ENCODE data around the gene DRICH1. TPM values are rescaled to one million over a fixed set of nuclear protein-coding genes. Genes with fewer than 3 reads are reported as not detected.
"Not testable (repeated sequence)": the region's sequence is repeated elsewhere in the genome, so short reads cannot be mapped to it uniquely, and the experiment has no call there.

Gene DRICH1, protein sequence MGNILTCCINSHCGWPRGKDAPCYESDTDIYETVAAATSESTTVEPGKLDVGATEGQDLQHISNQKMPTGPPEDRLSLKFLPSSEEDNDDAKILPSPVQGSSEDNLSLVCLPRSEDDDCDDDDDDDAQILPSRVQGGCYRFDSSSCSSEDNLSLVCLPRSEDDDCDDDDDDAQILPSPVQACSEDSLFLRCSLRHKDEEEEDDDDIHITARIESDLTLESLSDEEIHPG
- total RNA-seq, result under 1 TPM; 0.22 to 0.47 (median 0.30) TPM

DNA sequence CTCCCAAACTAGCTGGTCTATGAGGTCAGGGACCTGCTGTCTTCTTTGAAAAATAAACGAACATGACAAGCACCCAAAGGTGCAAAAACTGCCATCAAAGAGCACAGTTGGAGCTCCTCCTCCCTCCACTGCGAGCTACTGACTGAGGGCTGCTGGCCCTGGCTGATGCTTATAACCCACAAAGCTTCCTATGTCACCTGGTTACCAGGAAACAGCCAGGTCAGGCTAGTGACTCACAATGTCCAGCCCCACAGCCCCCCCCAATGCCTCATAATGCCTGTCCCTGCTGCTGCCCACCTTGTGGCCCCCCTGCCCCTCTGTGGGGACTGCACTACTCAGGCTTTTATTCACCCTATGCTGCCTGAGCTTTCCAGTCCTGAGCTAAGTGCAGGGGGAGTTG is at the start of gene DRICH1:
Gene DRICH1, minus strand, starts transcription at position 144 of the 400 bp plus-strand sequence. CDS start 298 bp downstream, outside the sequence.
- no peaks in the 10 kb centered on the region for H3K4me1 Mint-ChIP-seq (ENCODE audit: low read depth)
- H3K27me3 Mint-ChIP-seq (ENCODE audit: low read depth), result no peaks in the 10 kb centered on the region
- H3K4me3 Mint-ChIP-seq, result no peak within 1 kb of the TSS
- DNase-seq (no peak), ATAC-seq (peak in 1 of 2 donors; percentile 18)
- no peaks in the 10 kb centered on the region for H3K9me3 Mint-ChIP-seq
- no peaks in the 10 kb centered on the region for H3K36me3 Mint-ChIP-seq (ENCODE audit: insufficient read depth)

DNA sequence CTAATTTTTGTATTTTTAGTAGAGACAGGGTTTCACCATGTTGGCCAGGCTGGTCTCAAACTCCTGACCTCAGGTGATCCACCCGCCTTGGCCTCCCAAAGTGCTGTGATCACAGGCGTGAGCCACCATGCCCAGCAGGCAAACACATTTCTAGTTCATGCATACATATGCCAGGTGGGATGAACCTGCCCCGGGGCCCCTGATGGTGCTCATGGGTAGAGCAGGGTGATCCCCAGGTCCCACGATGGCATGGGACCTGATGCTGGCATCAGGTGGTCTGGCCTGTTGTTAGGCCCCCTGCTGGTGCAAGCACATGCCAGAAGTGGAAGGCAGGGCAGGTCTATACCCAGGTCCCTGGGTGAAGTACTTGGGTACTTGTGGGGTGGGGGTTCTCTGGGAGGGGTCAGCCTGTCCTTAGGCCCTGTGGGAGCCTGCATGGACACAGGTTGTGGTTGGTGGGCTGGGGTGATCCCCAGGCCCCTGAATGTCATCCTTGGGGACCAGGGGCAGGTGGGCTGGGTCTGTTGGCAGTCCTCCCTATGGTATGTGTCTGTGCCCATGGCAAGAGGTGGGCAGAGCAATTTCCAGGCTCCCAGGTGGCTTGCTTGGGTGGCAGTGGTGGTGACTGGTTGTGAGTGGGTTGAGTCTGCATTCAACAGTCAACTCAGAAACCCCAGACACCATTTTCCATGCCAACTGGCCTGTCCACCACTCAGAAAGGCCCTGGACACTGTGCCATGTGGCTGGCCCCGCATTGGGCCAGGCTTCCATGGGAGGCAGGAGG is 49.1 kb upstream of the DRICH1 start:
- H3K4me3 Mint-ChIP-seq, result peak overlapping the region; percentile 11
- H3K9me3 Mint-ChIP-seq, result no peaks in the 10 kb centered on the region
- no peaks in the 10 kb centered on the region for H3K27me3 Mint-ChIP-seq (ENCODE audit: low read depth)
- H3K36me3 Mint-ChIP-seq (ENCODE audit: insufficient read depth), result peaks cover 7% of the 10 kb centered on the region
- DNase-seq (no peak), ATAC-seq (no peak)
- H3K4me1 Mint-ChIP-seq (ENCODE audit: low read depth), result no peaks in the 10 kb centered on the region

DNA sequence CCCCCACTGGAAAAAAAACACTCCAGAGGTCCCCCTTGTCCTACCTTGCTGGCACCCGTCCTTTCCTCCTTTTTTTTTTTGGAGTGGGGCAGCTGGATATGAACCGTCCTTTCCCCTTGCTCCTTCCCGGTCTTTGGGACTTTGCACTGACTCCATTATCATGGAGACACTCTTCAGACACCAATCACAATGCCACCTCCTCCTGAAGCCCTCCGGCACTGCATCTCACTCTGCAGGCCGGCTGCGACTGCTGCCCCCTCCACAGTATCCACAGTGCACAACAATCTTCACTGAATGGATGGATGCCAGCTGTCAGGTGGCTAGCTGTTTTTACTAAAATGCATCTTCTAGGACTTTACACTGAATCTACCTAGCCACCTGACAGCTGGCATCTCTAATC is 46.0 kb upstream of the DRICH1 start:
- Mint-ChIP-seq H3K4me1 (ENCODE audit: low read depth) (peaks cover 6% of the 10 kb centered on the region), H3K27me3 (ENCODE audit: low read depth) (no peaks in the 10 kb centered on the region), H3K36me3 (ENCODE audit: insufficient read depth) (peaks cover 7% of the 10 kb centered on the region), H3K9me3 (no peaks in the 10 kb centered on the region), H3K4me3 (no peak overlapping the region)
- ATAC-seq, result no peak
- no peak for DNase-seq

DNA sequence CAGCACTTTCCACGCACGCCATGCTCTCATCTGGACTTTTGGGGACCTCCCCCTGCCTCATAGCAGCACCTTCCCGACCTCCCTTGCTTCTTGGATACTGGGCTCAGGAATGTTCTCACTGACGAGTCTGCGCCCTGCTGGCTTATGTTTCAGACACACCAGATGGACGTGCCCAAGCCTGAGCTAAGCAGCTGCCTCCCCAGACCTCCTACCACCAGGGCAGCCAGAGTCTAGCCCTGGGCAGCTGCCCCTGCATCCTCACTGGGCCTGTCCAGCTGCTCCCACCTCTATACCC is 45.5 kb upstream of the DRICH1 start:
- DNase-seq, result no peak
- Mint-ChIP-seq H3K4me1 (ENCODE audit: low read depth) (peaks cover 6% of the 10 kb centered on the region), H3K36me3 (ENCODE audit: insufficient read depth) (peaks cover 7% of the 10 kb centered on the region), H3K4me3 (no peak overlapping the region), H3K27me3 (ENCODE audit: low read depth) (no peaks in the 10 kb centered on the region), H3K9me3 (no peaks in the 10 kb centered on the region)
- no peak for ATAC-seq

DNA sequence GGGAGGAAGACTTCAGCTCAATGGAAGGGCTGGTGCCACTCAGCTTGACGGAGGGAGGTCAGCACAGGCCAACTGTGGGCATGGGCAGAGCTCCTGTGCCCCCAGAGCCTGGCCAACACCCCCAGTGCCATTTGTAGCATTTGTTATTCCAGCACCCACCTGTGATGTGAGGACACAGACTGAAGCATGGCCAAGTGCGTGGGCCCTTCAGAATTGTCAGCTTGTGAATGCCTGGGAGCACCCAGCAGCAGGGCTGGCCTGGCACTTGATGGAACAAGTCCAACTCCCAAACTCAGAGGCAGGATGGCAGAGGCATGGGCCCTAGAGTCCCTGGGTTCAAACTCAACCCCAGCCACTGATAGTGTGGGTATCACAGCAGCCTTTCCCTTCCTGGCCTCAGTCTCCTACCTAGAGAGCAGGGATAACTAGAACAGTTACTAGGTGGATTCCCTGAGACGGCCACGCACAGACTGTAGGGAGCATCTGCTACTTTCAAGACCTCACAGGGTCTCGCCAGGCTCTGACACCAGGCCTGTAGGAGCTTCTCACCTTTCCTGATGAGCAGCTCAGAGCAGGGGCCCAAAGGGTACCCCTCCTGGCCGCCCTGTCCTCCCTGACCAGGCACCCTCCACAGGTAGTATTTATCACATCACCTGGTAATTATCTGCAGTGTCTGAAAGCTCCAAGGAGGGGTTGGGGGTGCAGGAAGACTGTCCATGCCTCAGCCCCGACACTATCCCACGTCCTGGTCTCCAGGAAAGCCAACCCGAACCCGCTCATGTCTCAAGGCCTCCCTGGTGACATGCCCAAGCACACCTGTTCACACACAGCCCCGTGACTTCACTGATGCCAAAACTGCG is 45.0 kb upstream of the DRICH1 start:
- not testable (repeated sequence) for ATAC-seq; H3K27me3 Mint-ChIP-seq (ENCODE audit: low read depth); H3K9me3 Mint-ChIP-seq; DNase-seq; H3K4me3 Mint-ChIP-seq; H3K4me1 Mint-ChIP-seq (ENCODE audit: low read depth); H3K36me3 Mint-ChIP-seq (ENCODE audit: insufficient read depth)

DNA sequence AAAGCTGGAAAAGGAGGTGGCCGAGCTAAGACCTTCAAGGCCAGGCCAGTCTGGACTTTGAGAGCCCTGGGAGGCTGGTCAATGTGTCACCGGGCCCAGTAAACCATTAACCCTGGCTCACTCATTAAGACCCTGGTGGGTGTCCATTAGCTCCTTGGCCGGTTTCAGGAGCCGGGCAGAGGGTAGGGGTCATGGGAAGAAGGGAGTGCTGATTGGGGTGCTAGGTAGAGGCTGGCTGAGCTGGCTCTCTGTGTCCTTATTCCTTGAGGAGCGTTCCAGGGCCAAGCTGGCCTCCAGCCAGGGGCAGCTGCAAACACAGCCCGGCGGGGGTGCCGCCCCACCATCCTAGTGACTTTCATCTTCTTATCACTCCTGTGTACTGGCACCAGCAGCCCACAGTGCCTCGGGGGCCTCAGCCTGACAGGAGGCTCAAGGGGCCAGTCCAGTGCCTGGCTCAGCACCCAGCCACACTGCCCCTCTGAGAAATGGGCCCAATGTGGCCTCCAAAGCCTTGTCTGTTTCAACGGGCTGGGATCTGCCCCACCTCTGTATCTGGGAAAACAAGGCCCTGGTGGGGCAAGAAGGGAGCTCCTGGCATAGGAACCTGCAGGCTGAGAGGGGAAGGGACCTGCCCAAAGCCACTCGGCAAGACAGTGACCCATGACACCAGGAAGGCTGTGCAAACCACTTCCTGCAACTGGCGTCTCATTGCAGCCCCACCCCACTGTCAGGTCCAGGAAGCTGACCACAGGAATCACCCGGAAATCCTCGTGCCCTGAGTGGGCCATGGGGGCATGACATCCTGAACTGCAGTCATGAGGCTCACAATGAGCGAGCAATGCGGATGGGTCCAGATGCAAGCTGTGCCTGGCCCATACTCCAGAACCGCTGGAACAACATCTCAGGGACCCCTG is 43.6 kb upstream of the DRICH1 start:
- ATAC-seq, result no peak
- Mint-ChIP-seq H3K4me1 (ENCODE audit: low read depth) (peaks cover 6% of the 10 kb centered on the region), H3K4me3 (no peak overlapping the region), H3K36me3 (ENCODE audit: insufficient read depth) (peaks cover 4% of the 10 kb centered on the region), H3K9me3 (no peaks in the 10 kb centered on the region), H3K27me3 (ENCODE audit: low read depth) (no peaks in the 10 kb centered on the region)
- no peak for DNase-seq

DNA sequence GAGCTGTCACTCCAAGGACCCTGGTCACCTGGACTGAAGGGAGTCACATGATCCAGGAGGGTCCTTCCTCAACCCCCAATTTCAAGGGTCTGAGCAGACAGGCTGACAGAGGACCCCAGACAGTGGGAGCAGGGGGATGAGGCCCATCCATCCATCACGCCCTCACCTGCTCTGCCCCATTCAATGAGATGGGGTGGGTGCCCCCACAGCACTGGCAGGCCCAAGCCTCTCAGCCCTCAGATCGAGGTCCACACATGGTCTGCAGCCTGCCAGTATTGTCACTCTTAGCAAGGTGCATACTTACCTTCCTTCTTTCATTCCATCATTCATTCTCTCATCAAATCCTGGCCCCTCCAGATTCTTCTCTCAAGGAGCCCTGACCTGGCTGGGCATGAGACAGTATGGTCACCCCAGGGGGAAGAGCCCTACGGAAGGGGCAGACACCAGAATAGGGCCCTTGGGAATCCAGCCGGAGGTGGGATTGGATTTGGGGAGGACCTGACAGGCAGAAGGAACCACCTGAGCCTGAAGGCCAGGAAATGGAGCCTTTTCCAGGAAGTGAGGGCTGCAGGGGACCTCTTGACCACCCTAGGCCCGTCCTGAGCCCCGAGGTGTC is 42.9 kb upstream of the DRICH1 start:
- not testable (repeated sequence) for ATAC-seq; H3K27me3 Mint-ChIP-seq (ENCODE audit: low read depth); H3K36me3 Mint-ChIP-seq (ENCODE audit: insufficient read depth); H3K9me3 Mint-ChIP-seq; H3K4me1 Mint-ChIP-seq (ENCODE audit: low read depth); H3K4me3 Mint-ChIP-seq; DNase-seq

DNA sequence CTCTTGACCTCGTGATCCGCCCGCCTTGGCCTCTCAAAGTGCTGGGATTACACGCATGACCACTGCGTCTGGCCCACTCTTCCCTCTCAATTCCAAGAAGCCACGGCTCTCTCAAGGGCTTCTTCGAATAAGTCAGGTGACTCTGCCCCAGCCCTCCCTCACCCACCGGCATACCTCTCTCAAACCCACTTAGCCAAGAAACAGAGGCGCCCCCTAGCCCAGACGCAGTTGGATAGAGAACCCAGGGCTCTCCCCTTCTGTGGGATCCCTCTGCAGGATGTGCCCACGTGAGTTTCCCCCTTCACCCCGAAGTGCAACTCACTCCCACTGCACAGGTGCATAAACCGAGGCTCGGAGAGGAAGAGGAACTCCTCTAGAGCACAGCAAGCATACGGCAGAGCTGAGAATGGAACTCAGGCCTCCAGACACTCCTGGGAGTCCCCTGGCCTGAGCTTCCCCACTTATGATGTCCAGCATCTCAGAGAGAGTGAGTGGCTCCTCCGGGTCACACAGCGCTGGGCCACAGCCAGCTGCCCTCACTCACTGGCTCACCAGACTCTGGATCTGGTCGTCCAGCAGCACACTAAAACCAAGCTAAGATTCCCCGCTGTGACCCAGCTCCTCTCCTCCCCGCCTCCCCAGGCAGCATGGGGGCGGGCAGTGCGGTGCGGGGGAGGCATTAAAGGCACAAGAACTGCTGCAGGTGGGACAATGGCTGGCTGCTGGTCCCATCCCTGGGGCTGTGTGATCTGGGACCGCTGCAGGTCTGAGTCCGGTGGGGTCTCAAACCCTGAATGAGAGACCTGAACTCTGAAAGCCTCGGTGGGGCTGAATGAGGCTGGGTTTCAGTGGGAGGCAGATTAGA is 41.9 kb upstream of the DRICH1 start:
- Mint-ChIP-seq H3K9me3 (no peaks in the 10 kb centered on the region), H3K4me3 (no peak overlapping the region), H3K36me3 (ENCODE audit: insufficient read depth) (peaks cover 5% of the 10 kb centered on the region), H3K4me1 (ENCODE audit: low read depth) (peaks cover 6% of the 10 kb centered on the region), H3K27me3 (ENCODE audit: low read depth) (no peaks in the 10 kb centered on the region)
- no peak for DNase-seq
- no peak for ATAC-seq

DNA sequence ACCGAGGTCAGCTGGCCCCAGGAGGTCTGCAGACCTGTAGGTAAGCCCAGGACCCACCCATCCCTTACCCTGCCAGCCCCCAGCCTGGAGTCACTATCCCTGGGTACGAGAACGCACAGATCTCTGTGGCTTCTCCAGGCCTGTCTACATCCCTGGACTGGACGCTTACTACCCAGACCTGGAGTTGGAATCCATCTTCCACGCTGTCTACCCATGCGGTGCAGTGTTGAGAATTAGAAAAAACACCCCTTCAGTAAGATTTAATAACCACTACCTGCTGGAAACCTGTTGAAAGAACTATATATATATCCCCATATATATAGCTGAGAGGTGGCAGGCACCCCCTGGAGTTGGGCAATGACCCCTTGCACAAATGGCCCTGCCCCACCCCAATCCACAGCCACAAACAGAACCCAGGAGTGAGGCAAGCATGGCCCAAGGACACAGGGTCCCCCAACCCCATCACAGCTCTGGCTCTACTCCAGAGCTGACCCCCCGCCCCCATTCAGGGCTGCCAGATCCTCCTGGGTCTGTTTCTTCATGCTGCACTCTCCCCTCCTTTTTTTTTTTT is 41.0 kb upstream of the DRICH1 start:
- no peak for DNase-seq
- ATAC-seq, result no peak
- H3K4me1 Mint-ChIP-seq (ENCODE audit: low read depth), result peaks cover 6% of the 10 kb centered on the region
- H3K36me3 Mint-ChIP-seq (ENCODE audit: insufficient read depth), result peaks cover 3% of the 10 kb centered on the region
- H3K4me3 Mint-ChIP-seq, result no peak overlapping the region
- H3K27me3 Mint-ChIP-seq (ENCODE audit: low read depth), result no peaks in the 10 kb centered on the region
- H3K9me3 Mint-ChIP-seq, result no peaks in the 10 kb centered on the region

DNA sequence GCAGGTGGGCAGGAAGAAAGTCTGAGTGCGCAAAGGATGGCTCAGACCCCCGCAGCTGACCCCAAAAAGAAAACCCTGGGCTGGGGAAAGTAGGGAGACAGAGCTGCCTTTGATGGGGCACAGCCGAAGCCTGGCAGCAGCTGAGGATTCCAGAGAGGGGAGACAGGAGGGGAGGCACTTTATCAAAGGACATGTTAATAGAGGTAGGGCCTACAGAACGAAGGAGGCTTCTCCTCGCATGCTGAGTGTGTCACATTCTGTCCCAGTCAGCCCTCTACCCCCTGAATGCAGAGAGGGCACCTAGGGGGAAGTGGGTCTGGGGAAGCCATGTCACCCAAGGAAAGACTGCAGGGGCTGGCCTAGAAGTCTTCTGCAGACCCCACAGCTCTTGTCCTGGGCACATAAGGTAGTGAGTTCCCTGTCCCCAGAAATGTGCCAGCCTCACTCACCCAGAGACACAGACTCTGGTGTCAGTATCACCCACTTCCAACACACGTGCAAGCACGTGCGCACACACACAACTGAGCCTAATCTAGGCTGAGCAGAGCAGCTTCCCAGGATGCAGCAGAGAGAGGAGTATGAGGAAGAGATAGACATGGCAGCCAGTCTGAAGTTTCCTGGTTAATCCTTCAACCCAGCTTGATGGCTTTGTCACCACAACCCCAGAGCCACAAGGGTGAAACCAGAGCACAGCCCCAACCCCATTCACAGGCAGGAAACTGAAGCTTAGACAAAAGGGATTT is 40.4 kb upstream of the DRICH1 start:
- H3K27me3 Mint-ChIP-seq (ENCODE audit: low read depth); H3K36me3 Mint-ChIP-seq (ENCODE audit: insufficient read depth); H3K9me3 Mint-ChIP-seq; DNase-seq; ATAC-seq; H3K4me1 Mint-ChIP-seq (ENCODE audit: low read depth); H3K4me3 Mint-ChIP-seq: not testable (repeated sequence)

DNA sequence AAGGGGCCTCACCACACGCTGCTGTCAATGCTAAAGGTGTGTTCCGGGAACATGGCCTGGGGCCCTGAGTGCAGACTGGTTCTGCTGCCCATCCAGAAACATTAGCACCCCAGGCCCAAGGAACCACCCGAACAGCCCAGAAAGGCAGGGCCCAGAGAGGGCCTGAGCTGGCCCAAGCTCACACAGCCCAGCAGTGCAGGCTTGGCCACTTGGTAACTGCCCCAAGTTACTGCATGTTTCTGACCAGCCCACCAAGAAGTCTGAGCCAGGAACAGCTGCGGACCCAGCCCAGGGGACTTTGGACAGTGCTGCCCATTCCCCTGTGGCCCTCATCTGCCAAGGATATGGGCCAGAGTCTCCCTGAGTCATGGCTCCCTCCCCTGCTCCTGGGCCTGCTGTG is 39.3 kb upstream of the DRICH1 start:
- ATAC-seq; H3K36me3 Mint-ChIP-seq (ENCODE audit: insufficient read depth); DNase-seq; H3K9me3 Mint-ChIP-seq; H3K4me3 Mint-ChIP-seq; H3K27me3 Mint-ChIP-seq (ENCODE audit: low read depth); H3K4me1 Mint-ChIP-seq (ENCODE audit: low read depth): not testable (repeated sequence)

Data from activated T-cell treated with anti-CD3 and anti-CD28 coated beads, Interleukin-2, amount 50 U/mL, for 4 hours (primary cell).